ENCODE results near the gene TRIM44.

TRIM44 gene

DNA sequence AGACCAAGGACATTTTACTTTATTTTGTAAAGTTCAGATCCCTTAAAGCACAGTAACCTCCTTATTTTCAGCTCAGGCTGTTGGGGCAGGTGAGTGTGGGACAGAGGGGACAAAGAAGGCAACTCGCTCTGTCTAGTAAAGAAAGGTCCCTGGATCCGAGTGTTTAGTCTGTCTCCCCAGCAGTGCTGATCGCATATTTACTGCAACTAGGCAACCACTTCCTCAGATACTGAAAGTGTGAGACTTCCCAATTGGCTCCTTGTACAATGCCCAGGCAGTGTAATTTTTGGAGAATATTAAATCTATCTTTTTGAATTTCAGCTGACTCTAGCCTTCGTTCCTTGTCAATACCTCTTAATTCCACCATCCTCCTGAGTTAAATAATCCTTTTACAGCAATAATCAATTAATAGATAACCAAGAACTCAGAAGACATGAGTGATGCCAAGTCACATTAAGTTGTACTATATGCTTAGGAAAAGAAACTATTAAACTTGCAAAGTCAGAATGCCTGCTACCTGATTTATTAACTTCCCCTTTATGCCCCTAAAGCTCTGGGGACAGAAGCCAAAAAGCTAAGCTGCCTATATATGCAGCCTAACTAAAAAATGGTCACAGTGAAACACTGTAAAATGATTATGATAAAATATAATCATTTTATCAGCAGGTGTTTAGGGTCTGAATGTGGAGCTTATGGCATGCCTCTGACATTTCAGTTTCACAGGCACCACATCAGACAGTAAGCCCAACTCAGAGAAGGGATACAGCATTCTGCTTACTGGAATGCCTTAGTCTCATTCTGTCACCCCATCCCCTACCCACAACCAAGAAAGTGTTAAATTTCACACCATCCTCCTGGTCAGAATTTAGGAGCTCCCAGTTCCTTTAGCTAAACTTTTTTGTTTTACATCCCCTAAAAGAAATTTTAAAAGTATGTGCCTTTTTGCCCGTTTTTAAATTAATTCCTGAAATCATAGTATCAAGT, 138.7 kb downstream of the TRIM44 start:
- DNase-seq (ENCODE audit: insufficient read length, low spot score): peak; percentile 12
- TF ChIP-seq POLR2A (IDR thresholded peaks at IDR 0.05; ENCODE audit: low read depth, low read length) (no peak), TAF1 (IDR thresholded peaks at IDR 0.05; ENCODE audit: low read depth, low read length) (no peak), POLR2AphosphoS5 (IDR thresholded peaks at IDR 0.05; ENCODE audit: low read depth, low read length) (no peak), SPI1 (IDR thresholded peaks at IDR 0.05; ENCODE audit: low read depth, low read length) (no peak), POU2F2 (IDR thresholded peaks at IDR 0.05; ENCODE audit: low read depth, low read length) (no peak), PAX5 (IDR thresholded peaks at IDR 0.05; ENCODE audit: insufficient read depth, low read length, severe bottlenecking) (no peak)
- peak; percentile 41 for FAIRE-seq

DNA sequence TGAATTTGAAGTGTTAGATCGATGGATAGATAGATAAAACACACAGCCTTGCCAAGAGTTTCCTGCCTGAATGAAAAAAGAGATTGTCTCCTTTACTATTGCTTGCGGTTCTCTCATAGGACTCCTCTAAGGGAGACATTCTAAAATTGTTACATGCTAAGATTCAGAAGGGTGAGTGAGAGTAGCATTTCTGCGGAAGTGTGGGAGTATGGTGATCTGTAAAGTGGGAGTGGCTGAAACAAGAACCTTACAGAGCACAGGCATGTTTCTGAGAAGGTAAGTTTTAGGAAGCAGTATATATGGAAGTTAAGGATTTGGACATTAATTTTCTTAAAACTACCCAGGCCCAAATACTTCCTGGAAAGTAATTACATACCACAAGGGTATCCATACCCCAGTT, 139.6 kb downstream of the TRIM44 start:
- TF ChIP-seq SPI1 (IDR thresholded peaks at IDR 0.05; ENCODE audit: low read depth, low read length) (no peak), POLR2A (IDR thresholded peaks at IDR 0.05; ENCODE audit: low read depth, low read length) (no peak), POLR2AphosphoS5 (IDR thresholded peaks at IDR 0.05; ENCODE audit: low read depth, low read length) (no peak)
- FAIRE-seq (no peak), DNase-seq (ENCODE audit: insufficient read length, low spot score) (no peak)

DNA sequence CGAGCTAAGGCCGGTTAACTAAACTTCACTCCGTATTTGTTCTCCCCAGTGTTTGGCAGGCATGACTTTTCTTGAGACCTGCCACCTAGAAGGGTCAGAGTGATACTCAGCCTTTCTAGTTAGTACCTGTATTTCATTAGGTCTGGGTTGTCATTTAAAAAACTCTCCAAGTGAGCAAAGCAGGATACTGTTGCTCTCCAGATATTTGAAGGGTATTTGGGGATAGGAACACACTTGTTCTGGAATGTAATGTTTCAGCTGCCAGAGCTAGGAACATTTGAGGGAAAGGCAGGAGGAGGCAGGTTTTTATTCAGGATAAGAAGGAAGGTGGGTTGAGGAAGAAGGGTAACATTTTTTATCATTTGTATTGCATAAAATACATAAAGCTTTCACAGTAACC, 140.1 kb downstream of the TRIM44 start:
- FAIRE-seq (no peak), DNase-seq (ENCODE audit: insufficient read length, low spot score) (no peak)
- TF ChIP-seq TAF1 (IDR thresholded peaks at IDR 0.05; ENCODE audit: low read depth, low read length): no peak
- no peak for TF ChIP-seq POU2F2 (IDR thresholded peaks at IDR 0.05; ENCODE audit: low read depth, low read length)
- TF ChIP-seq POLR2AphosphoS5 (IDR thresholded peaks at IDR 0.05; ENCODE audit: low read depth, low read length): no peak
- TF ChIP-seq SPI1 (IDR thresholded peaks at IDR 0.05; ENCODE audit: low read depth, low read length): no peak
- no peak for TF ChIP-seq PAX5 (IDR thresholded peaks at IDR 0.05; ENCODE audit: insufficient read depth, low read length, severe bottlenecking)
- TF ChIP-seq POLR2A (IDR thresholded peaks at IDR 0.05; ENCODE audit: low read depth, low read length): no peak

DNA sequence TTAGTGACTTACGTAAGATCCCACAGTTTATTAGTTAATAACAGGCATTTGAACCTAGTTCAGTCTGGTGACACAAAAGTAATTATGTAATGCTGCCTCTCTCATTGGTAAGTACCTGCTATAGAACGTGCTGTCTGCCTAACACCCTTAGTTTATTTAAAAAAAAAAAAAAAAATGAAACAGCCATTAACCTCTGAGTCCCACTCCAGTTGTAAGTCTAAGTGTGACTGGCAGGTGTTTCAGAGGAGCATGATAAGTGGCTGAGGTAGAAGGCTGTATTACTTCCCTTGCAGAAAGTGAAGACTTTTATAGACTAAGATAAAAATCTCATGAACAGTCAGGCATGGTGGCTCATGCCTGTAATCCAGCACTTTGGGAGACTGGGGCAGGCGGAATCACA, 140.5 kb downstream of the TRIM44 start:
- DNase-seq (ENCODE audit: insufficient read length, low spot score) (no peak), FAIRE-seq (no peak)
- no peak for TF ChIP-seq PAX5 (IDR thresholded peaks at IDR 0.05; ENCODE audit: insufficient read depth, low read length, severe bottlenecking)
- no peak for TF ChIP-seq TAF1 (IDR thresholded peaks at IDR 0.05; ENCODE audit: low read depth, low read length)
- TF ChIP-seq POLR2A (IDR thresholded peaks at IDR 0.05; ENCODE audit: low read depth, low read length): no peak
- no peak for TF ChIP-seq POU2F2 (IDR thresholded peaks at IDR 0.05; ENCODE audit: low read depth, low read length)
- no peak for TF ChIP-seq POLR2AphosphoS5 (IDR thresholded peaks at IDR 0.05; ENCODE audit: low read depth, low read length)

DNA sequence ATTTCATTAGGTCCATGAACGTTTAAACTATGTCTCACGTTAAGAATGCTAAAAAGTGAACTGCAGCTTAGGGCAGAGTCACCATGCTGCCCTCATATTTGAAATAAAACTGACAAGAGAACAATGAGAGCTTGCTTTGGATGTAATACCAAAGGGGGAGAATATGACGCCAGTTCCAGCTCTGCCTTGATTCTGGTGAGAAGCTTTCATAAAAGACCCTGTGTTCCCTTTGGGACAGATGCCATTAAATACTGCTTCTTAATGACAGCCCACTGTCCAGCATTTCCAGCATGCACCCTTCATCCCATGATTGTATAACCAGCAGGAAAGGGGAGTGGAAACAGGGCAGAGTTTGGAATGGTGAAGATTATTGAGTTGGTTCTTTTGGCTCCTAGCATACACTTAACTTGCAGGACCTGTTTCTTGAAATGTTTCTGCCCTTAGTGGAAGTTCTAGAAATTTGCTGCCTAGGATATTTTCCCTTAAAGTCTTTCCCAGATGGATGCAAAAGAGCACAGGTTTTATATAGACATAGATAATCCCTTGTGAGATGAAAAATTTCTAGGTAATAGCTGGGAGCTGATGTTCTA, 142.0 kb downstream of the TRIM44 start:
- no peak for DNase-seq (ENCODE audit: insufficient read length, low spot score)
- TF ChIP-seq TAF1 (IDR thresholded peaks at IDR 0.05; ENCODE audit: low read depth, low read length): no peak
- TF ChIP-seq SPI1 (IDR thresholded peaks at IDR 0.05; ENCODE audit: low read depth, low read length): no peak
- TF ChIP-seq POLR2A (IDR thresholded peaks at IDR 0.05; ENCODE audit: low read depth, low read length): no peak
- no peak for TF ChIP-seq POU2F2 (IDR thresholded peaks at IDR 0.05; ENCODE audit: low read depth, low read length)
- no peak for TF ChIP-seq POLR2AphosphoS5 (IDR thresholded peaks at IDR 0.05; ENCODE audit: low read depth, low read length)
- no peak for TF ChIP-seq PAX5 (IDR thresholded peaks at IDR 0.05; ENCODE audit: insufficient read depth, low read length, severe bottlenecking)
- FAIRE-seq: no peak

DNA sequence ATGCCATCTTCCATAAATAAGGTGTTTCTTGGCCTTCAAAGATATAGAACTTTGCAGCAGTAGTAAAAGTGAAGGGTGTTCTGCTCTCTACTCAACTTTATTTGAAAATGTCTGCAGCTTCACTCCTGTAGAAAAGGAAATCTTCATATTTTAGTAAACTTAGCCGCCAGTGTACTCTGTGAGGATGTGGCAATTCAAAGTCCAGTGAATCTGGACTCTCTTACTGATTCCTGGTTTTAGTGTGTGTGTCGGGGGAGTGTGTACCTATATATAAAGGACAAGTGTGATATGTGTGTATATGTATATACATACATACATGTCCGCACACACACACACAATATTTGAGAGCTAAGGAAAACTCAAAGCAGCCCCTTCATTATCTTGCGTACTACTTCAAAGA, 147.0 kb downstream of the TRIM44 start:
- DNase-seq (ENCODE audit: insufficient read length, low spot score) (no peak), FAIRE-seq (no peak)
- TF ChIP-seq POLR2AphosphoS5 (IDR thresholded peaks at IDR 0.05; ENCODE audit: low read depth, low read length): no peak
- no peak for TF ChIP-seq TAF1 (IDR thresholded peaks at IDR 0.05; ENCODE audit: low read depth, low read length)
- TF ChIP-seq PAX5 (IDR thresholded peaks at IDR 0.05; ENCODE audit: insufficient read depth, low read length, severe bottlenecking): no peak
- TF ChIP-seq POU2F2 (IDR thresholded peaks at IDR 0.05; ENCODE audit: low read depth, low read length): no peak
- no peak for TF ChIP-seq POLR2A (IDR thresholded peaks at IDR 0.05; ENCODE audit: low read depth, low read length)
- TF ChIP-seq SPI1 (IDR thresholded peaks at IDR 0.05; ENCODE audit: low read depth, low read length): no peak

DNA sequence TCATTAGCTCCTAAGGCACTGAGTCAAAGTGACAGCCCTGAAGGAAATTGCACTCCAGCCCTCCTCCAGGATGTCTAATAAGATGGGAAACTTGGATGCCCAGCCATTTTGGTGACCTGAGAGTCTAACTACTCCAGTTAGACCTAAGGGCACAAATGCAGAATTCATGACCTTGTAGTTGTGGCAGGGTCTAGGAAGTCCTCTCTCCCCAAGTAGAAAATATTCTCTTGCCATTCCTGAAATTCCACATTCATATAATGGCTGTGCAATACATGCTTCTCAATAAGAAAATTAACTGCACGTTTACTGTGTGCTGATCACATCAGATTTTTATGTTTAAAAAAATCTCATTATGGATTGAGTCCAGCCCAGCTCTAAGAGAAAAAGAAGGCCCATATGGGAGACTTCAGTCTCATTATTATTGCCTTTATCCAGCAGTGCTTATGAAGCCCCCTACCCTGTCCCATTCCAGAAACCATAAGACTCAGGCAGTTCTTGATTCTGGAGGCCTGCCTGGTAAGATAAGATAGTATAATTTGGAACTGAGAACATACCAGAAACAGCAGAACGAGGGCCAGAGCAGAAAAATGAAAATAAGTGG, 147.6 kb downstream of the TRIM44 start:
- TF ChIP-seq POLR2A (IDR thresholded peaks at IDR 0.05; ENCODE audit: low read depth, low read length): no peak
- FAIRE-seq: no peak
- no peak for DNase-seq (ENCODE audit: insufficient read length, low spot score)

DNA sequence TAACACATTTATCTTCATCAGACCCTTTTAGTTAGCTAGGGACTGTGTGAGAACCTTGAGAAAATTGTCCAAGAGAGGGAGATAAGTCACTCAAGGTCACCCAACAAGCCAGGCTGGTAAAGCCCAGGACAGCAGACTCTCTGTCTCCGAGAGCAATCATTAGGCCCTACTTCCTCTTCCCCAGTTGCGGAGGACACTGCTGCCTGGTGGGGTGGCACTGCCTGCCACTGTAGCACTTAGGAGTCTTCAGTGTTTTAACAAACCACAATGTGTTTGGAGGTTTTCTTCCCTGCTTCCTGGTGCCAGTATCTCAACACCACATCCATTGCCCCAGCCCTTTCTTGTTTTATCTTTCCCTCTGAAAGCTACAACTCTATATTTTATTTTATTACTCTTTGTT, 149.2 kb downstream of the TRIM44 start:
- DNase-seq (ENCODE audit: insufficient read length, low spot score) (no peak), FAIRE-seq (no peak)
- TF ChIP-seq POLR2AphosphoS5 (IDR thresholded peaks at IDR 0.05; ENCODE audit: low read depth, low read length): no peak
- no peak for TF ChIP-seq POU2F2 (IDR thresholded peaks at IDR 0.05; ENCODE audit: low read depth, low read length)
- no peak for TF ChIP-seq SPI1 (IDR thresholded peaks at IDR 0.05; ENCODE audit: low read depth, low read length)
- TF ChIP-seq PAX5 (IDR thresholded peaks at IDR 0.05; ENCODE audit: insufficient read depth, low read length, severe bottlenecking): no peak
- TF ChIP-seq POLR2A (IDR thresholded peaks at IDR 0.05; ENCODE audit: low read depth, low read length): no peak
- no peak for TF ChIP-seq TAF1 (IDR thresholded peaks at IDR 0.05; ENCODE audit: low read depth, low read length)

DNA sequence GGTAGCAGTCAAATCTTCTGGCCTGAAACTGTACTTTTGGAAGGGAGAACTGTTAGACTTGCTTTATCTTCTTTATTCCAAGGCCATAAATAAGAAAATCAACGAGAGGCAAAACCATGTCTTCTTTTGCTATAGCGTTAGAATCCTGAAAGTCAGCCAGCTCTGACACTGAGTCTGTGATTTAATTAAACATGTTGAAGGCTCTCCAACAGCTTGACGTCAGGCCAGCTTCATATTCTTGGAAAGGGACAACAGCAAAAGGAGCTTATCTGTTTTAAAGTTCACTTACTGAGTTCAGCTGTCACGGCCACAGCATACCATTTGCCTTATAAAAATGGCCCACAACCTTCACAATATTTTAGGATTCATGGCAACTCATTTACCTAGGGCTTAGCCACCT, 150.3 kb downstream of the TRIM44 start:
- DNase-seq (ENCODE audit: insufficient read length, low spot score) (no peak), FAIRE-seq (no peak)
- TF ChIP-seq SPI1 (IDR thresholded peaks at IDR 0.05; ENCODE audit: low read depth, low read length) (no peak), POLR2AphosphoS5 (IDR thresholded peaks at IDR 0.05; ENCODE audit: low read depth, low read length) (no peak), POU2F2 (IDR thresholded peaks at IDR 0.05; ENCODE audit: low read depth, low read length) (no peak), TAF1 (IDR thresholded peaks at IDR 0.05; ENCODE audit: low read depth, low read length) (no peak), POLR2A (IDR thresholded peaks at IDR 0.05; ENCODE audit: low read depth, low read length) (no peak), PAX5 (IDR thresholded peaks at IDR 0.05; ENCODE audit: insufficient read depth, low read length, severe bottlenecking) (no peak)

All from GM12891 (cell line).